Vagina (tissue), 2 donors: Measurements from ENCODE around the gene ACTL6A. TPM values are rescaled to one million over a fixed set of nuclear protein-coding genes. Genes with fewer than 3 reads are reported as not detected.

Source experiments
- DNase-seq, 2 donors: peaks; one replicate each; pipeline ENCODE4 v3.0.0-alpha.2; 2017; ENCODE audit errors: extremely low spot score in 2 of 2
- H3K27ac ChIP-seq: fragments of 200-600 bp; sonication (generic); one replicate; pipeline ENCODE4 v1.5.1; 2019
- H3K27me3 ChIP-seq: fragments of 200-600 bp; sonication (generic); one replicate; pipeline ENCODE4 v1.5.1; 2019
- H3K36me3 ChIP-seq, 2 donors: fragments of 200-600 bp; sonication (generic); one replicate each; pipeline ENCODE4 v1.5.1; 2017 to 2019
- H3K4me1 ChIP-seq: fragments of 200-600 bp; sonication (generic); one replicate; pipeline ENCODE4 v1.5.1; 2019
- H3K4me3 ChIP-seq, 2 donors: fragments of 200-600 bp; sonication (generic); 1 replicate in 1 of 2; 2 replicates in 1 of 2; pipeline ENCODE4 v1.5.1; 2016 to 2019
- H3K9me3 ChIP-seq: fragments of 200-600 bp; sonication (generic); one replicate; pipeline ENCODE4 v1.5.1; 2019
- CTCF ChIP-seq, 3 experiments: fragments of 450-650 bp in 2 of 3; fragments of 200-600 bp in 1 of 3; sonication (generic) in 1 of 3; IDR thresholded peaks; one replicate each; pipeline ENCODE4 v1.5.1; 2017 to 2019; ENCODE audit warnings: antibody characterized with exemption in 3 of 3, mild to moderate bottlenecking in 2 of 3, moderate library complexity in 2 of 3
- POLR2A ChIP-seq, 2 donors: fragments of 450-650 bp; IDR thresholded peaks; one replicate each; pipeline ENCODE4 v1.6.1; 2017; ENCODE audit warnings: antibody characterized with exemption in 2 of 2, mild to moderate bottlenecking in 2 of 2, moderate library complexity in 2 of 2
- POLR2AphosphoS5 ChIP-seq, 2 donors: sonication (generic); formaldehyde crosslinking; IDR thresholded peaks; one replicate each; pipeline ENCODE4 v1.9.0; 2017; ENCODE audit warnings: antibody characterized with exemption in 2 of 2, mild to moderate bottlenecking in 2 of 2, low read depth in 1 of 2; ENCODE audit not compliant: insufficient read depth in 1 of 2
- intact Hi-C: fragments of 100-400 bp; cut with DNase I; formaldehyde crosslinking; loops from one replicate; pipeline ENCODE4 v1.15.1; 2023
- total RNA-seq: library from RNA; depleted of rRNA; stranded (reverse); fragments of >200 nt; gene quantifications from one replicate; pipeline ENCODE4 v1.2.3, GENCODE V29; 2016

ACTL6A gene
- total RNA-seq, 1 donor from 2014 or later: 21.9 TPM

- no peak for TF ChIP-seq POLR2AphosphoS5 (IDR thresholded peaks at IDR 0.05; ENCODE audit: insufficient read depth in 1 of 2, low read depth in 1 of 2)
- TF ChIP-seq POLR2A (IDR thresholded peaks at IDR 0.05): no peak
- no peak for TF ChIP-seq CTCF (IDR thresholded peaks at IDR 0.05)
- no peaks in the 10 kb centered on the region for H3K9me3 ChIP-seq
- intact Hi-C loops: loop anchor here (10.0 kb wide), 1 partner anchor 136 kb away; no protein-coding TSS in a partner anchor
These were observed 1.9 kb upstream of the ACTL6A start for GRCh38 chr3:179560791-179561190.

GRCh38 chr3:179563271-179563783 lies 601 bp downstream of the ACTL6A start:
- TF ChIP-seq POLR2A (IDR thresholded peaks at IDR 0.05): no peak
- TF ChIP-seq POLR2AphosphoS5 (IDR thresholded peaks at IDR 0.05; ENCODE audit: insufficient read depth in 1 of 2, low read depth in 1 of 2): no peak
- TF ChIP-seq CTCF (IDR thresholded peaks at IDR 0.05): peak in 1 of 3 experiments; percentile 50
- intact Hi-C loops: loop anchor here (10.0 kb wide), 1 partner anchor 139 kb away; no protein-coding TSS in a partner anchor
- peak overlapping the region; percentile 62 to 89 for H3K4me3 ChIP-seq
- DNase-seq: no peak
- H3K27me3 ChIP-seq: no peaks in the 10 kb centered on the region
- peak overlapping the region; percentile 88 for H3K27ac ChIP-seq
- H3K9me3 ChIP-seq: no peaks in the 10 kb centered on the region
- peaks cover 24% of the 10 kb centered on the region for H3K4me1 ChIP-seq
- no peaks in the 10 kb centered on the region for H3K36me3 ChIP-seq

More at GRCh38 chr3:179560791-179561190, 1.9 kb upstream of the ACTL6A start:
- Histone ChIP-seq H3K27me3 (no peaks in the 10 kb centered on the region), H3K4me1 (peaks cover 19% of the 10 kb centered on the region), H3K36me3 (no peaks in the 10 kb centered on the region), H3K4me3 (no peak overlapping the region), H3K27ac (no peak overlapping the region)
- no peak for DNase-seq

GRCh38 chr3:179565496-179565895 lies 2.8 kb downstream of the ACTL6A start:
- DNase-seq: no peak
- peaks cover 0 to 8% of the 10 kb centered on the region in 2 donors for H3K36me3 ChIP-seq
- TF ChIP-seq CTCF (IDR thresholded peaks at IDR 0.05): no peak
- TF ChIP-seq POLR2A (IDR thresholded peaks at IDR 0.05): no peak
- TF ChIP-seq POLR2AphosphoS5 (IDR thresholded peaks at IDR 0.05; ENCODE audit: insufficient read depth in 1 of 2, low read depth in 1 of 2): no peak
- H3K9me3 ChIP-seq: no peaks in the 10 kb centered on the region
- intact Hi-C loops: loop anchor here (10.0 kb wide), 1 partner anchor 141 kb away; no protein-coding TSS in a partner anchor
- H3K27ac ChIP-seq: no peak overlapping the region
- peaks cover 24% of the 10 kb centered on the region for H3K4me1 ChIP-seq
- H3K4me3 ChIP-seq: no peak overlapping the region
- H3K27me3 ChIP-seq: no peaks in the 10 kb centered on the region

- H3K4me1 ChIP-seq: no peaks in the 10 kb centered on the region
- no peak overlapping the region for H3K4me3 ChIP-seq
- DNase-seq: no peak
- TF ChIP-seq POLR2A (IDR thresholded peaks at IDR 0.05): no peak
- no peak for TF ChIP-seq CTCF (IDR thresholded peaks at IDR 0.05)
- no peak for TF ChIP-seq POLR2AphosphoS5 (IDR thresholded peaks at IDR 0.05; ENCODE audit: insufficient read depth in 1 of 2, low read depth in 1 of 2)
- no peaks in the 10 kb centered on the region for H3K27me3 ChIP-seq
- peaks cover 3 to 72% of the 10 kb centered on the region in 2 donors for H3K36me3 ChIP-seq
- intact Hi-C loops: no loop called here
- no peak overlapping the region for H3K27ac ChIP-seq
- no peaks in the 10 kb centered on the region for H3K9me3 ChIP-seq
These were observed 18.3 kb downstream of the ACTL6A start for GRCh38 chr3:179580992-179581391.

- intact Hi-C loops: no loop called here
- Histone ChIP-seq H3K9me3 (no peaks in the 10 kb centered on the region), H3K36me3 (peaks cover 0 to 75% of the 10 kb centered on the region in 2 donors), H3K27me3 (no peaks in the 10 kb centered on the region), H3K4me3 (no peak overlapping the region), H3K27ac (no peak overlapping the region), H3K4me1 (no peaks in the 10 kb centered on the region)
- TF ChIP-seq CTCF (IDR thresholded peaks at IDR 0.05) (no peak), POLR2AphosphoS5 (IDR thresholded peaks at IDR 0.05; ENCODE audit: insufficient read depth in 1 of 2, low read depth in 1 of 2) (no peak)
- no peak for DNase-seq
These were observed 26.4 kb downstream of the ACTL6A start for GRCh38 chr3:179589143-179589542.
